Kidney glomerular epithelial cell (primary cell): Measurements from ENCODE around the gene LONRF2.
"Not testable (repeated sequence)": the region's sequence is repeated elsewhere in the genome, so short reads cannot be mapped to it uniquely, and the experiment has no call there.

Experiments used
- DNase-seq: peaks from one replicate; lab custom pipeline; 2025; lab: John Stamatoyannopoulos, UW

The LONRF2 gene

GRCh38 chr2:100321866-100322820 is at the start of gene LONRF2:
TSS of gene LONRF2 (minus strand) at chr2:100322501. CDS start at chr2:100322093, 408 bp downstream.
- DNase-seq: no peak

- DNase-seq: no peak
Observed at GRCh38 chr2:100367163-100367562, 44.9 kb upstream of the LONRF2 start.

GRCh38 chr2:100365434-100365833 is 43.1 kb upstream of the LONRF2 start:
- peak; percentile 18 for DNase-seq

- not testable (repeated sequence) for DNase-seq
Observed at GRCh38 chr2:100362269-100362668, 40.0 kb upstream of the LONRF2 start.

- DNase-seq: peak; percentile 7
Observed at GRCh38 chr2:100359576-100359975, 37.3 kb upstream of the LONRF2 start.

- no peak for DNase-seq
Observed at GRCh38 chr2:100358554-100358953, 36.3 kb upstream of the LONRF2 start.

- DNase-seq: peak; percentile 9
Observed at GRCh38 chr2:100352521-100352920, 30.2 kb upstream of the LONRF2 start.

- DNase-seq: no peak
Observed at GRCh38 chr2:100350661-100351185, 28.4 kb upstream of the LONRF2 start.

GRCh38 chr2:100345144-100345543 is 22.8 kb upstream of the LONRF2 start:
- not testable (repeated sequence) for DNase-seq

- no peak for DNase-seq
Observed at GRCh38 chr2:100344433-100344832, 22.1 kb upstream of the LONRF2 start.

- DNase-seq: not testable (repeated sequence)
Observed at GRCh38 chr2:100342466-100342865, 20.2 kb upstream of the LONRF2 start.

- DNase-seq: no peak
Observed at GRCh38 chr2:100339823-100340222, 17.5 kb upstream of the LONRF2 start.

- DNase-seq: no peak
Observed at GRCh38 chr2:100334929-100335328, 12.6 kb upstream of the LONRF2 start.

- no peak for DNase-seq
Observed at GRCh38 chr2:100327742-100328141, 5.4 kb upstream of the LONRF2 start.

GRCh38 chr2:100321179-100321865 is 979 bp downstream of the LONRF2 start:
- DNase-seq: peak; percentile 9

GRCh38 chr2:100320547-100321178 is 1.6 kb downstream of the LONRF2 start:
- no peak for DNase-seq

- DNase-seq: no peak
Observed at GRCh38 chr2:100317634-100318033, 4.7 kb downstream of the LONRF2 start.

- no peak for DNase-seq
Observed at GRCh38 chr2:100309973-100310719, 12.2 kb downstream of the LONRF2 start.

- DNase-seq: no peak
Observed at GRCh38 chr2:100309311-100309710, 13.0 kb downstream of the LONRF2 start.

- DNase-seq: no peak
Observed at GRCh38 chr2:100303744-100304143, 18.6 kb downstream of the LONRF2 start.

GRCh38 chr2:100302585-100302892 is 19.8 kb downstream of the LONRF2 start:
- no peak for DNase-seq
